Measurements from ENCODE around the gene ZCCHC24.
A peak's percentile ranks its signal among the peaks of the same experiment; 100 is the strongest.
"Not testable (repeated sequence)": the region's sequence is repeated elsewhere in the genome, so short reads cannot be mapped to it uniquely, and the experiment has no call there.

ZCCHC24 gene

DNA sequence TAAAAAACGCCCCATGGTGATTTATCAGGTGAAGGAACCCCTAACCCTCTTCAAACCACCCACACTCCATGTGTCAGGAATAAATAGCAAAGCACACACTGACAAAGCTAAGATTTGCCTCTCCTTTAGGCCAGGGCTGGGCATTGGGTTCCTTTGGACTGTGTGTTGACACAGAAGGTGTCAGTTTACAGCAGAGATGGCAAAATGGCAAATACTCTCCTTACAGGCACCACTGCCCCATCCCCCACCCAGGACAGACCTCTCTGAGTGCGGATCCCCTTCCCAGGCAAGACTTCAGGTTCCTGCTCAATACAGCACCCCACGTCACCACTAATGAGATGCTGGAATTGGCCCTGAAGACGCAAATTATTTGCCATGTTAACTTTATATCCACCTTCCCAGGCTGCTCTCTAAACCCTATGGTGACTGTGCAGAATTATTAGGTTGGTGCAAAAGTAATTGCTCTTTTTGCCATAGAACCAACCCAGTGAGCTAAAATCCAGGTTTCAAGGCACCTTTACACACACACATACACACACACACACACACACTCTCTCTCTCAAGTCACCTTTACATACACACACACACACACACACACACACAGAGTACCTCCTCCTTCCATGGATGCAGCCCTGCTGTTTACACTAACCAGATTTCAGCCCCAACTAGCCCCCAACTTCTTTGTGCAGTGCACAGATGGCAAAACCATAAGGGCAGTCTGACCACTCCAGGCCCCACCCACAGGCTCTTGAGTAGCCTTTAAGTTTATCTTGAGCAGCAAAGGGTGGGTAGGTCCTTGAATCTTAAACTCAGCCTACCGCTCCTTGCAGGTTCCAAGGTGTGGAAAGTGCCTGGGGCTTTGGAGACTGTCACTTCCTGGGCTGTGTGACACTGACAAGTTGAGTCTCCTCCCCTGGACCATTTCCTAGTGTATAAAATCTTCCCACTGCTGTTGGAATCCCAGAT lies 4.0 kb upstream of the ZCCHC24 start:
- H3K14ac ChIP-seq (ENCODE audit: low read length in 2 of 2): no peak overlapping the region
- H3K9ac ChIP-seq (ENCODE audit: low read length): no peak overlapping the region
- H2AFZ ChIP-seq (ENCODE audit: low read depth, low read length): no peak overlapping the region
- no peak overlapping the region for H3K4me3 ChIP-seq (ENCODE audit: insufficient read depth in 1 of 2, low read depth in 1 of 2, low read length in 2 of 2)
- peak overlapping the region; percentile 49 to 58 for H3K18ac ChIP-seq (ENCODE audit: low read depth in 1 of 2, low read length in 2 of 2)
- H3K36me3 ChIP-seq (ENCODE audit: control insufficient read depth in 1 of 2, insufficient read depth in 2 of 2, low read depth in 1 of 2, low read length in 2 of 2): no peaks in the 10 kb centered on the region
- no peak overlapping the region for H2BK120ac ChIP-seq (ENCODE audit: low read depth, low read length)
- peak overlapping the region; percentile 35 for H4K91ac ChIP-seq (ENCODE audit: low read length)
- peak overlapping the region; percentile 20 for H2BK5ac ChIP-seq (ENCODE audit: low read depth, low read length, poor library complexity, severe bottlenecking)
- no peak overlapping the region for H3K4ac ChIP-seq (ENCODE audit: low read depth in 1 of 2, low read length in 2 of 2)
- no peaks in the 10 kb centered on the region for H3K79me1 ChIP-seq (replicated peaks; ENCODE audit: low read length, poor library complexity, severe bottlenecking)
- H2AK5ac ChIP-seq (ENCODE audit: low read length, severe bottlenecking): peak overlapping the region; percentile 38
- H4K8ac ChIP-seq (ENCODE audit: low read length): no peak overlapping the region
- H3K9me3 ChIP-seq (ENCODE audit: control insufficient read depth, low read length): no peaks in the 10 kb centered on the region
- no peak overlapping the region for H3K4me2 ChIP-seq (ENCODE audit: low read length, poor library complexity, severe bottlenecking)
- peaks cover 16% of the 10 kb centered on the region for H3K4me1 ChIP-seq (ENCODE audit: control insufficient read depth, insufficient read depth, low read depth, low read length)
- peak overlapping the region; percentile 22 to 42 for H2BK12ac ChIP-seq (ENCODE audit: low read length in 2 of 2)
- no peaks in the 10 kb centered on the region for H3K27me3 ChIP-seq (ENCODE audit: control insufficient read depth in 1 of 2, insufficient read depth in 1 of 2, low read length in 2 of 2)
- H2BK15ac ChIP-seq (ENCODE audit: low read depth, poor library complexity, severe bottlenecking): peak overlapping the region; percentile 37
- DNase-seq: no peak
- no peak overlapping the region for H3K27ac ChIP-seq (ENCODE audit: low read length, poor library complexity, severe bottlenecking)
- WGBS: 82% methylated on average over 3 of the region's 5 CpGs
- H3K23ac ChIP-seq (ENCODE audit: low read length in 2 of 2): peak overlapping the region in 1 of 2 experiments; percentile 29

- Histone ChIP-seq H3K4me2 (ENCODE audit: low read length, poor library complexity, severe bottlenecking) (no peak overlapping the region), H2AK5ac (ENCODE audit: low read length, severe bottlenecking) (no peak overlapping the region), H3K79me1 (replicated peaks; ENCODE audit: low read length, poor library complexity, severe bottlenecking) (no peaks in the 10 kb centered on the region), H3K9me3 (ENCODE audit: control insufficient read depth, low read length) (no peaks in the 10 kb centered on the region), H3K27me3 (ENCODE audit: control insufficient read depth in 1 of 2, insufficient read depth in 1 of 2, low read length in 2 of 2) (no peaks in the 10 kb centered on the region), H4K91ac (ENCODE audit: low read length) (no peak overlapping the region), H3K4me3 (ENCODE audit: insufficient read depth in 1 of 2, low read depth in 1 of 2, low read length in 2 of 2) (no peak overlapping the region), H3K4me1 (ENCODE audit: control insufficient read depth, insufficient read depth, low read depth, low read length) (peaks cover 19% of the 10 kb centered on the region), H2BK12ac (ENCODE audit: low read length in 2 of 2) (no peak overlapping the region), H3K4ac (ENCODE audit: low read depth in 1 of 2, low read length in 2 of 2) (no peak overlapping the region), H2BK15ac (ENCODE audit: low read depth, poor library complexity, severe bottlenecking) (no peak overlapping the region), H2BK5ac (ENCODE audit: low read depth, low read length, poor library complexity, severe bottlenecking) (no peak overlapping the region), H3K9ac (ENCODE audit: low read length) (no peak overlapping the region), H3K23ac (ENCODE audit: low read length in 2 of 2) (no peak overlapping the region), H3K18ac (ENCODE audit: low read depth in 1 of 2, low read length in 2 of 2) (peak overlapping the region in 1 of 2 experiments; percentile 38), H3K36me3 (ENCODE audit: control insufficient read depth in 1 of 2, insufficient read depth in 2 of 2, low read depth in 1 of 2, low read length in 2 of 2) (no peaks in the 10 kb centered on the region), H2AFZ (ENCODE audit: low read depth, low read length) (no peak overlapping the region), H3K27ac (ENCODE audit: low read length, poor library complexity, severe bottlenecking) (no peak overlapping the region), H3K14ac (ENCODE audit: low read length in 2 of 2) (no peak overlapping the region), H4K8ac (ENCODE audit: low read length) (no peak overlapping the region), H2BK120ac (ENCODE audit: low read depth, low read length) (no peak overlapping the region)
- WGBS: 100% methylated on average over 2 of the region's 2 CpGs
- no peak for DNase-seq
These were observed 3.3 kb upstream of the ZCCHC24 start for GRCh38 chr10:79448732-79449049.

DNA sequence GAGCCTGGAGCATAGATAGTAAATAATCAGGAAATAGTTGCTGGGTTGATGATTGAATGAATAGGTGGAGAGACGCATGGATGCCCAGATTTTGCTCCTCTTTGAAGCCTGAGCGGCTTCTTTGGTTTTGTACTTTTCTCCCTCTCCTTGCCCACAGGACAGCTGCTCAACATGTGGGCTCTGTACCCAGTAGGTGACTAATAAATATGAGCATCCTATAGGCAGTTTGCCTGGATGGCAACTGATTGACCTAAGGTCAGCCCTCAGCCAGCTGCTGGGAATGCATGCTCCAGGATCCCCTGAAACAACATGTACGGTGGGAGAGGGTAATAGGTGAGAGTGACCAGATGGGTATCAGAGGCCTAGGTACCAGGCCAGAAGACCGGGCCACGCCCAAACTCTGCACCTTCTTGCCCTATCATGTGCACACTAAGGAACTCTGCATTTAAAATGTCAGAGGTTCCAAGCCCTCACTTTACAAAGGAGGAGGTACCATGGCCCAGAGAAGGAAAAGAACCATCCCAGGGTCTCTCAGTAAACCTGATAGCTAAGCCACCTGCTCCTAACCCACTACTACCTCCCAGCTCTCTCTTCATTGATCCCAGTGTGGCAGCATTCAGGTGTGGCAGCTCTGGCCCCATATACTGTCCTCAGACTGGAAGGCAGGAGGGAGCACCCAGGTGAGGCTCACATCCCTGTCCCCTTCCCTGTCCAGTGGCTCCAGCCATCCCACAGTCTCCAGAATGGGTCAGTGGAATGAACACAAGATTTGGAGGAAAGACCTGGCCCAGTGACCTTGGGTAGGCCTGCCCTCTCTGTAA lies 2.7 kb upstream of the ZCCHC24 start:
- no peaks in the 10 kb centered on the region for H3K9me3 ChIP-seq (ENCODE audit: control insufficient read depth, low read length)
- no peaks in the 10 kb centered on the region for H3K27me3 ChIP-seq (ENCODE audit: control insufficient read depth in 1 of 2, insufficient read depth in 1 of 2, low read length in 2 of 2)
- peak overlapping the region in 1 of 2 experiments; percentile 22 for H2BK12ac ChIP-seq (ENCODE audit: low read length in 2 of 2)
- no peaks in the 10 kb centered on the region for H3K36me3 ChIP-seq (ENCODE audit: control insufficient read depth in 1 of 2, insufficient read depth in 2 of 2, low read depth in 1 of 2, low read length in 2 of 2)
- no peak overlapping the region for H2BK15ac ChIP-seq (ENCODE audit: low read depth, poor library complexity, severe bottlenecking)
- no peak overlapping the region for H2AK5ac ChIP-seq (ENCODE audit: low read length, severe bottlenecking)
- H2BK5ac ChIP-seq (ENCODE audit: low read depth, low read length, poor library complexity, severe bottlenecking): no peak overlapping the region
- no peak overlapping the region for H3K4ac ChIP-seq (ENCODE audit: low read depth in 1 of 2, low read length in 2 of 2)
- no peak overlapping the region for H4K91ac ChIP-seq (ENCODE audit: low read length)
- DNase-seq: no peak
- no peak overlapping the region for H3K14ac ChIP-seq (ENCODE audit: low read length in 2 of 2)
- no peaks in the 10 kb centered on the region for H3K79me1 ChIP-seq (replicated peaks; ENCODE audit: low read length, poor library complexity, severe bottlenecking)
- H3K27ac ChIP-seq (ENCODE audit: low read length, poor library complexity, severe bottlenecking): no peak overlapping the region
- H3K4me1 ChIP-seq (ENCODE audit: control insufficient read depth, insufficient read depth, low read depth, low read length): peaks cover 23% of the 10 kb centered on the region
- no peak overlapping the region for H4K8ac ChIP-seq (ENCODE audit: low read length)
- no peak overlapping the region for H3K23ac ChIP-seq (ENCODE audit: low read length in 2 of 2)
- WGBS: 88% methylated on average over 5 of the region's 5 CpGs
- H3K4me3 ChIP-seq (ENCODE audit: insufficient read depth in 1 of 2, low read depth in 1 of 2, low read length in 2 of 2): no peak overlapping the region
- H2BK120ac ChIP-seq (ENCODE audit: low read depth, low read length): no peak overlapping the region
- no peak overlapping the region for H3K4me2 ChIP-seq (ENCODE audit: low read length, poor library complexity, severe bottlenecking)
- H3K9ac ChIP-seq (ENCODE audit: low read length): no peak overlapping the region
- H2AFZ ChIP-seq (ENCODE audit: low read depth, low read length): no peak overlapping the region
- H3K18ac ChIP-seq (ENCODE audit: low read depth in 1 of 2, low read length in 2 of 2): no peak overlapping the region

- not testable (repeated sequence) for H2AFZ ChIP-seq (ENCODE audit: low read depth, low read length); H3K79me1 ChIP-seq (replicated peaks; ENCODE audit: low read length, poor library complexity, severe bottlenecking); H2BK5ac ChIP-seq (ENCODE audit: low read depth, low read length, poor library complexity, severe bottlenecking); H4K91ac ChIP-seq (ENCODE audit: low read length); H2BK12ac ChIP-seq (ENCODE audit: low read length in 2 of 2); H3K4ac ChIP-seq (ENCODE audit: low read depth in 1 of 2, low read length in 2 of 2); H3K27me3 ChIP-seq (ENCODE audit: control insufficient read depth in 1 of 2, insufficient read depth in 1 of 2, low read length in 2 of 2); DNase-seq; H3K36me3 ChIP-seq (ENCODE audit: control insufficient read depth in 1 of 2, insufficient read depth in 2 of 2, low read depth in 1 of 2, low read length in 2 of 2); H2BK120ac ChIP-seq (ENCODE audit: low read depth, low read length); H3K18ac ChIP-seq (ENCODE audit: low read depth in 1 of 2, low read length in 2 of 2); H3K27ac ChIP-seq (ENCODE audit: low read length, poor library complexity, severe bottlenecking); H3K9me3 ChIP-seq (ENCODE audit: control insufficient read depth, low read length); H3K9ac ChIP-seq (ENCODE audit: low read length); H4K8ac ChIP-seq (ENCODE audit: low read length); H2AK5ac ChIP-seq (ENCODE audit: low read length, severe bottlenecking); H3K14ac ChIP-seq (ENCODE audit: low read length in 2 of 2); H3K4me2 ChIP-seq (ENCODE audit: low read length, poor library complexity, severe bottlenecking); H3K23ac ChIP-seq (ENCODE audit: low read length in 2 of 2); H2BK15ac ChIP-seq (ENCODE audit: low read depth, poor library complexity, severe bottlenecking)
- 96% methylated on average over 5 of the region's 6 CpGs for WGBS
- Histone ChIP-seq H3K4me3 (ENCODE audit: insufficient read depth in 1 of 2, low read depth in 1 of 2, low read length in 2 of 2) (peak overlapping the region in 1 of 2 experiments; percentile 82), H3K4me1 (ENCODE audit: control insufficient read depth, insufficient read depth, low read depth, low read length) (peaks cover 28% of the 10 kb centered on the region)
These were observed 1.8 kb upstream of the ZCCHC24 start for GRCh38 chr10:79447249-79447648.
